HEK293T (cell line): ENCODE data around the gene GPC1.

ENCODE experiments used
- BHLHE40 ChIP-seq: fragments of 450-650 bp; IDR thresholded peaks from 2 replicates; pipeline ENCODE4 v1.6.1; 2016; ENCODE audit warnings: mild to moderate bottlenecking, moderate library complexity, borderline replicate concordance
- ELF4 ChIP-seq: fragments of 450-650 bp; IDR thresholded peaks from 2 replicates; pipeline ENCODE4 v1.6.1; 2017; ENCODE audit warnings: antibody characterized with exemption
- L3MBTL2 ChIP-seq: fragments of 450-650 bp; conservative IDR thresholded peaks from 2 replicates; pipeline ENCODE4 v1.6.1; 2016; ENCODE audit warnings: mild to moderate bottlenecking
- NFRKB ChIP-seq: fragments of 450-650 bp; IDR thresholded peaks from 2 replicates; pipeline ENCODE4 v1.6.1; 2016; ENCODE audit warnings: mild to moderate bottlenecking, moderate library complexity
- PKNOX1 ChIP-seq: fragments of 450-650 bp; IDR thresholded peaks from 2 replicates; pipeline ENCODE4 v1.6.1; 2016
- SP1 ChIP-seq: fragments of 450-650 bp; IDR thresholded peaks from 2 replicates; pipeline ENCODE4 v1.6.1; 2017

- TF ChIP-seq BHLHE40 (no peak), L3MBTL2 (no peak), NFRKB (no peak), ELF4 (no peak), PKNOX1 (no peak), SP1 (no peak)
These were observed 20.4 kb downstream of the GPC1 start for GRCh38 chr2:240455647-240456446.
